NCI-H1436 treated with DMSO at 0.1 percent for 48 hours (cell line): Measurements from ENCODE around the gene ZNF423.
A peak's percentile ranks its signal among the peaks of the same experiment; 100 is the strongest.

Experiments used
- DNase-seq: peaks from one replicate; lab custom pipeline; 2025; lab: John Stamatoyannopoulos, UW

The ZNF423 gene

GRCh38 chr16:49457196-49457595 lies 398.7 kb downstream of the ZNF423 start:
- no peak for DNase-seq

DNA sequence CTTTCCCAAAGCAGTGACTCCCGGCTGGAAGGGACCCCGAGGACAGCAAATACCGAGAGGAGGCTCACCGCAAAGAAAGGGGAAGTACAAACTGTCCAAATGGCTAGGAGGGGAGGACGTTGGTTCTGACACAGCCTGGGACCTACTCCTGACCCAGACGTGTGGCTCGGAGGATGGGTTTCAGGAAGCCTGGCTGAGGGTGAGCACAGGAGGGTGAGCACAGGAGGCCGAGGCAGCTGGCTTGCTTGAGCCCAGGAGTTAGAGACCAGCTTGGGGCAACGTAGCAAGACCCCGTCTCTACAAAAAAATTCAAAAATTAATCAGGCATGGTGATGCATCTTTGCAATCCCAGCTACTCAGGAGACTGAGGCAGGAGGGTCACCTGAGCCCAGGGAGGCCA lies 399.1 kb downstream of the ZNF423 start:
- no peak for DNase-seq

- DNase-seq, result no peak
Measured at GRCh38 chr16:49455991-49456745, 399.7 kb downstream of the ZNF423 start.

GRCh38 chr16:49455181-49455990 lies 400.5 kb downstream of the ZNF423 start:
- no peak for DNase-seq

DNA sequence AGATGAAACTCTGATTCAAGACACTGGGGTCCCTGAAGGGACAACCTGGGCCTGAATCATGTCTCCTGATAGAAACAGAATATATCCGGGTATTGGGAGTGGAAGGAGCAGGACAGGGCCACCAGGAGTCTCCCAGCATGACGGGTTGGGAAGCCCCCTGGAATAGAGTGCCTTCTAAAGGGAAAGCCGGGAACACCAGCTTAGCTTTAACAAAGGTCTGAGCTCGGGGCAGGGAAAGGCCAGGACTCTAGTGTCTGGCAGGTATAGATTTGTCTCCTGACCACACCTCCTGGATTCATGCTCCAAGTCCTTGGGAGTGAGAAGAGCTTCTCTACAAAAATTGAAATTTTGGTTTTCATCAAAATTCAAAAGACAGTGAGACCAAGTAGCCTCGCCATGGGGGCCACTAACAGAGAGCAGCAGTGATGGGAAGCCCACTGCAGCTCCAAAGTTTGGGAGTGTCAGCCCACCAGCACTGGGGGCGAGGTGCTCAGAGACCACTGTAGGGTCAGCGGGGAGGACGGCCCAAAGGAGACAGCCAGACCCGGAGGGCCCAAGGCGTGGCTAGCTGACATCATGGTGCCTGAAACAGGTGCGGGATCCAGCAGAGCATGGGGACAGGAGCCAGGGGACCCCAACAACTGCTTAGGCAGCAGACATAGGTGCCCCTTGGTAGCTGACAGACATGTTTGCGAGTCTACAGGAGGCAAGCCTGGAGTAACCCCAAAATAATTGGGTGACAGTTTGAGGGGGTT lies 401.3 kb downstream of the ZNF423 start:
- DNase-seq, result no peak

- no peak for DNase-seq
Measured at GRCh38 chr16:49453983-49454382, 401.9 kb downstream of the ZNF423 start.

- no peak for DNase-seq
Measured at GRCh38 chr16:49453021-49453420, 402.9 kb downstream of the ZNF423 start.

- no peak for DNase-seq
Measured at GRCh38 chr16:49452578-49452977, 403.3 kb downstream of the ZNF423 start.

DNA sequence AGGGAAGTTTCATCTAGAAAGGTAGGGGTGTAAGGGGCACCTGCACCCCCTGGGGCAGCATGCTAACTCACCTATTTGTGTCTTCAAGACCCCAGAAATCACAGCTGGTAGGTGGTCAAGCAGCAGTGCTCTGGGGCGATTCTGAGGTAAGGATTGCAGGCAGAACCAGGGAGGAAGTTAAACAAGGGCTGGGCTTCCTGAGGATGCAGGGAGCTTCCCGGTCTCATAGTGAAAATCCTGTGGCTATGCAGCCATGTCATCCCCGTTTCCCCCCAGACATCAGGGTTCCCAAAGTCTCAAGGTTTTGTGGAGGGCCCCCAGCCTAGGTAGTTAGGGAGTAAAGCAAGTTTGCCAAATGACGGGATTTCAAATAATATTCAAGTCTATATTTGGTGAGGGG lies 403.8 kb downstream of the ZNF423 start:
- no peak for DNase-seq

DNA sequence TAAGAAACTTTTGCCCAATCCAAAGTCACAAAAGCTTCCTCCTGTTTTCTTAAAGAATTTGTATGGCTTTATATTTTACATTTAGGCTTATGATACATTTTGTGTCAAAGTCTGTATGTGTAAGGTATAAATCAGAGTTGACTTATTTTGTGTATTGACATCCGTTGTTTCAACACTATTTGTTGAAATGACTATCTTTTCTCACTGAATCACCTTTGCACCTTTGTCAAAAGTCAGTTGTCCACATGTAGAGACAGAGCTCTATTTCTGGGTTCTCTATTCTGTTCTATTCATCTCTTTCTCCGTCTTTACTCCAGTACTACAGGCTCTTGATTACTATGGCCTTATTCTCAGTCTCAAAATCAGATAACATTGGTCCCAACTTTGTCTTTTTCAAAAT lies 409.1 kb downstream of the ZNF423 start:
- DNase-seq, result no peak

DNA sequence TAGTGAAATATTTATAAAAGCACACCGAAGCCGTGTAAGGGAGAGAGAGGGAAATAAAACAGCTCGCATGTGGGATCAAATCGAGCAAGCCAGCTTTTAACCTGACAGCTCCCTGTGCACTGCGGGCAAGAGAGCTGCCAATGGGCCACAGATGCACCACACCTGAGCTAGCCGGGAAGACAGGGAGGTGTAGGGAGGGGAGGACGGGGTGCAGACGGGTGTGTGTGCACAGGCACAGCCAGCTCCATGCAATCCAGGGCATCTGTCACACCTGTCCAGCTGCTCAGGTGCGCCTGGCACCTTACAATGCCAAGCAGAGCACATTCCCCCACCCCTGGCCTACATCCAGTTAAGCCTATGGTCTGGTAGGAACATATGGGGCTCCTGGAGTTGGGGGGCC lies 412.3 kb downstream of the ZNF423 start:
- DNase-seq, result no peak

GRCh38 chr16:49442805-49443204 lies 413.1 kb downstream of the ZNF423 start:
- no peak for DNase-seq

DNA sequence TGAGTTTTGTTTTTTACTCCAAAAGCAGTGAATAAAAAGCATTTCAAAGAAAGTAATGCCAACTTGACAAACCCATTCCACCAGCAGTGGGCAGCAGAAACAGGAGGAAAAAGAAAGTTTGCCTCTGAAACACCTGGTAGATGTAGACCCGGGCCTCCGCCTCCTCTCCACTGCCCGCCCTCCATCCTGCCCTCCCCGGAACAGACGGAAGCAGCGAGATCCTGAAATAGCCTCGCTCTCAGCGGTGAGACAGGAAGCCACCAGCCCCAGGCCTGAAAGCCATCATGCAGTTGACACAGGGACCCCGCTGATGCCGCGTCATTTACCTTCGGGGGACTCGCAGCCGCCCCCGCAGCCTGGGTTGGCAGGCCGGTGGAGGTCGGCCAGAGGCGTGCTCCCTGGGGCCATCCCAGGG lies 414.5 kb downstream of the ZNF423 start:
- peak; percentile 10 for DNase-seq

DNA sequence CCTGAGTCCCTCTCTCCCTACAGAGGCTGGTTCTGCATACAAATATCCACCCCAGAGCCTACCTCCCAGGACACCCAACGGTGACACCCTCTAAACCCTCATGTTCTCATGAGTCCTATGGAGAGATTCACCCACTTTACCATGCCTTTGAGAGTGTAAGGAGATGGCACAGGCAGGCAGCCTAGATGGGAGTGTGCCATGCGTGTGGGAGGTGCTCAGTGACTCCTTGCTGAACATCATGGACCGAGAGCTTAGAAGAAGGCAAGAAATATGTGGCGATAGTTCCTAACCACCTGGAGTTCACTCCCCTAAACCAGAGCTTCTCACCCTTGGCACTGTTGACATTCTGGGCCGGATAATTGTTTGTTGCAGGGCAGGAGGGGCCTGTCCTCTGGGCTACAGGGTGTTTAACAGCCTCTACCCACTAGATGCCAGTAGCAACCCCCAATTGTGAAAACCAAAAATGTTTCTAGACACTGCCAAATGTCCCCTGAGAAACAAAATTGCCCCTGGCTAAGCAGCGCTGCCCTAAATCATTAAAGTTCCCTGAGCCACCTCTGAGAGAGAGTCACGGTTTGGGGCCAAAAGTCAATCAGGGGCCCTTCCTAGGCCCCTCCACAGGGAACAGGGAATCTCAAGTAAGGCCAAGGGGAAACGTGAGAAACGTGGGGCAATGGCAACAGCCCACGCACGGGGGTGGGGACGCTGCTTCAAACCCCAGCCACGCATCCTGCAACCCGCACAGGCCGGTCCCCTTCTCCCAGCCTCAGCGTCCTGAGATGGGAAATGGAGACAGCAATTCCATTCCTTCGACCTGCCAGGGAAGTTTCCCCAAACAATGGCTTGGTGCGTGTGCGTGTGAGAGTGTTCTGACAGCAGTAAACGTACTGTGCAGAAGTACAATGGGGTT lies 415.5 kb downstream of the ZNF423 start:
- peak; percentile 6 for DNase-seq

GRCh38 chr16:49439676-49440075 lies 416.2 kb downstream of the ZNF423 start:
- no peak for DNase-seq

GRCh38 chr16:49439050-49439449 lies 416.9 kb downstream of the ZNF423 start:
- DNase-seq, result no peak
